Brain microvascular endothelial cell (primary cell): ENCODE results near the gene CPA3.

Source experiments
- DNase-seq: peaks from one replicate; pipeline ENCODE4 v3.0.0-alpha.2; 2020
- H3K27ac ChIP-seq: fragments of 250-450 bp; sonication (Bioruptor Pico); 2 replicates; pipeline ENCODE4 v1.5.1; 2020; ENCODE audit warnings: mild to moderate bottlenecking, moderate library complexity
- H3K27me3 ChIP-seq: fragments of 250-450 bp; sonication (Bioruptor Pico); replicated peaks from 2 replicates; pipeline ENCODE4 v1.5.1; 2020; ENCODE audit warnings: mild to moderate bottlenecking
- H3K36me3 ChIP-seq: fragments of 250-450 bp; sonication (Bioruptor Pico); replicated peaks from 2 replicates; pipeline ENCODE4 v1.5.1; 2020; ENCODE audit warnings: mild to moderate bottlenecking
- H3K4me3 ChIP-seq: 2 replicates; pipeline ENCODE4 v1.5.1; 2011; ENCODE audit warnings: low read depth, mild to moderate bottlenecking, control low read depth, low read length, moderate library complexity
- in situ Hi-C: cut with HindIII; loops from 2 replicates; pipeline ENCODE4 v1.10.0; 2017; ENCODE audit warnings: low sequenced_read_pairs, low pct_ligation_motif_present
- TF ChIP-seq, protein P1 (sequence below): IDR thresholded peaks from 2 replicates; pipeline ENCODE4 v1.5.1; 2011; ENCODE audit warnings: low read depth, mild to moderate bottlenecking, moderate library complexity, low read length, control low read depth, inconsistent platforms; ENCODE audit errors: missing control alignments

The CPA3 gene

DNA sequence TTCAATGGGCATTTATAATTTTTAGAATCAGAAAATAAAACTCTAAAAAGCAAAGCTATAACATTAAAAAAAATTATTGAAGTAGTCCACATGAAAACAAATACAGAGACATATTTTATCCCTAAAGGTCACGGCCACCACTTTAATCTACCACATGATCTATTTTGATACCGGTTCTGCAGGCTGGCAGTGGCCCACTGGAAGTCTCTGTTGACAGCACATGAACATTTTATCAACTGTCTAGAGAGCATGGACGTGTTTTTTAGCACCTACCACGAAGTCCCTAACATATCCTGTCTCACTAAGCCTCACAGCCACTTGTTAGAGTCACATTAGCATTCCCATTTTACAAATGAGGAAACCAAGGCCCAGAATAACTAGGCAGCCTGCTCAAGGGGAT, 1.8 kb upstream of the CPA3 start:
- Histone ChIP-seq H3K36me3 (no peaks in the 10 kb centered on the region), H3K27ac (no peak overlapping the region), H3K4me3 (no peak overlapping the region), H3K27me3 (no peaks in the 10 kb centered on the region)
- in situ Hi-C loops = no loop called here
- no peak for DNase-seq
- TF ChIP-seq, protein P1, sequence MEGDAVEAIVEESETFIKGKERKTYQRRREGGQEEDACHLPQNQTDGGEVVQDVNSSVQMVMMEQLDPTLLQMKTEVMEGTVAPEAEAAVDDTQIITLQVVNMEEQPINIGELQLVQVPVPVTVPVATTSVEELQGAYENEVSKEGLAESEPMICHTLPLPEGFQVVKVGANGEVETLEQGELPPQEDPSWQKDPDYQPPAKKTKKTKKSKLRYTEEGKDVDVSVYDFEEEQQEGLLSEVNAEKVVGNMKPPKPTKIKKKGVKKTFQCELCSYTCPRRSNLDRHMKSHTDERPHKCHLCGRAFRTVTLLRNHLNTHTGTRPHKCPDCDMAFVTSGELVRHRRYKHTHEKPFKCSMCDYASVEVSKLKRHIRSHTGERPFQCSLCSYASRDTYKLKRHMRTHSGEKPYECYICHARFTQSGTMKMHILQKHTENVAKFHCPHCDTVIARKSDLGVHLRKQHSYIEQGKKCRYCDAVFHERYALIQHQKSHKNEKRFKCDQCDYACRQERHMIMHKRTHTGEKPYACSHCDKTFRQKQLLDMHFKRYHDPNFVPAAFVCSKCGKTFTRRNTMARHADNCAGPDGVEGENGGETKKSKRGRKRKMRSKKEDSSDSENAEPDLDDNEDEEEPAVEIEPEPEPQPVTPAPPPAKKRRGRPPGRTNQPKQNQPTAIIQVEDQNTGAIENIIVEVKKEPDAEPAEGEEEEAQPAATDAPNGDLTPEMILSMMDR = no peak

DNA sequence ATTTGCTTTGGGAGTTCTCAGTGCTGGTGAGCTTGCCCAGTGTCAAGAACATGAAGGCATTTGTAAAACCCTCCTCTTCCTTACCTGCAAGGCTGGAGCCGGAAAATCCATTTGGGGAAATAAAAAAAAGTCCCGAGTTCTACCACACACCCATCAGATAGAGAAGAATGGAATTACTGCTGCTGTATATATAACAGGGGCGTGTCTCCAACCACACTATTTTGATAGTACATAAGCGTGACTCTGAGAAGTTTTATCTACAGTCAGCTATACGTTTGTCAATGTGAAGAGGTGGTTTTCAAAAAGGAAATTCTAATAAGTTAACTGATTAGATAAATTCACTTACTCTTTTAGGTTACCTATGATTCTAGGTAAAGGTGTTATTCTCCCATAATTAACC, 1.3 kb upstream of the CPA3 start:
- no peaks in the 10 kb centered on the region for H3K27me3 ChIP-seq
- TF ChIP-seq, protein P1 = no peak
- no peak overlapping the region for H3K4me3 ChIP-seq
- no peak overlapping the region for H3K27ac ChIP-seq
- DNase-seq = no peak
- no peaks in the 10 kb centered on the region for H3K36me3 ChIP-seq
- in situ Hi-C loops = no loop called here

DNA sequence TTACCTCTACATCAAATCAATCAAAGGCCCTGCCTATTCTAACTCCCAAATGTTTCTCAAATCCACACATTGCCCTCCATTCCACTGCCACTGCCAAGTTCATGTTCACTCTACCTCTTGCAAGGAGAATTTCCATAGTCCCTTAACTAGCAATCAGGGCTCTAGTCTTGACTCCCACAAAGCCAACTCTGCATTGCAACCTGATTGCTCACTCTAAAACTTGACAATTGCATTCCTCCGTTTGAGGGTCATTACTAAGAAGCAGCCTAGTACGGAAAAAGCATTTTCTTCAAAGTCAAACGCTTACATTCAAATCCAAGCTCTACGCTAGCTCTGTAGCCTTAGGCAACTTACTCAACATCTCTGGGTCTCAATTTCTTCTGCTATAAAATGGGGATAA, 1.2 kb downstream of the CPA3 start:
- Histone ChIP-seq H3K4me3 (no peak overlapping the region), H3K27me3 (no peaks in the 10 kb centered on the region), H3K27ac (no peak overlapping the region), H3K36me3 (no peaks in the 10 kb centered on the region)
- DNase-seq = peak; percentile 62
- TF ChIP-seq, protein P1 = no peak
- in situ Hi-C loops = no loop called here

DNA sequence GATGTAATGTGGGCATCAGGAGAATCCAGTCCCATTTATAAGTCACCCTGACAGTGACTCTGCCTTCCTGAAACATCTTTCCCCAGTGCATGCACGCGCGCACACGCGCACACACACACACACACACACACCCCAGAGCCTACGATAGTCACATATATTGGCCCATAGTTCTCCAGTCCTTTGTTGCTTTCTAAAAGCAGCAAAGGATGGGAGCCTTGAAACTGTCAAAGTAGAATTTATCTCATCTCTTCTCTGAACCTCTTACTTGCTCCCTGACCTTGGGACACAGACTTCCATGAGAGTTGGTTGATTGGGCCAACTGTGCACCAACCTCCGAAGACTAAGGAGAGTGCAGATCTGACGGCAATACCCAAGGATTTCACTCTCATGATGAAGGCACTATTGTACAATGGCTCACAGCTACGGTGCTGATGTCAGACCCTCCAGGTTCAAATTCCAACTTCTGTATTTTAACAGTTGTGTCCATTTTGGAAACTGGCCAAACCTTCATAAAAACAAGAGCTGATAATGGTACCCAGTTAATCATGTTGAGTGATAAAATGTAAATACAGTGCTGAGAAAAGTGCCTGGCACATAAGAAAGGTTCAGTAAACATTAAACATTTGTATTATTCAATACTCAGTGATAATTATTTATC, 8.3 kb downstream of the CPA3 start:
- Histone ChIP-seq H3K36me3 (no peaks in the 10 kb centered on the region), H3K27me3 (no peaks in the 10 kb centered on the region), H3K4me3 (no peak overlapping the region), H3K27ac (no peak overlapping the region)
- no peak for DNase-seq
- TF ChIP-seq, protein P1 = no peak
- in situ Hi-C loops = no loop called here

DNA sequence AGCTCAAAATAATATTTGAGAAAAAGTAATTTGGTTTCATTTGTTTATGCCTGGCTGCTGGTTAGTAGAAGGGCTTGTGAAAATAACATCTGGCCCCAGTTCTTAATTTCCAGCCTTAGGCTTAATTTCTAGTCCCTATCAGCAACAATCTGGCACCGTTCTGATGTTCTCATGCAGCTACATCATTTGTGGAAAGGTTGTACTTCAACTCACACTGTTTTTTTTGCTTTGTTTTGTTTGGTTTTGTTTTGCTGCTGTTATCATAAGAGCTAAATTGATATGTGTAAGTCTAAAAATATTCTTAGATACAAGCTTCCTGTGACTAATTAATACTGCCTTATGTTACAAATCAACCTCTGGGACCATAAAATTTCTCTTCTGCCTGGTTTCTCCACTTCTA, 8.9 kb downstream of the CPA3 start:
- Histone ChIP-seq H3K27ac (no peak overlapping the region), H3K27me3 (no peaks in the 10 kb centered on the region), H3K4me3 (no peak overlapping the region), H3K36me3 (no peaks in the 10 kb centered on the region)
- no peak for DNase-seq
- TF ChIP-seq, protein P1 = no peak
- in situ Hi-C loops = no loop called here

DNA sequence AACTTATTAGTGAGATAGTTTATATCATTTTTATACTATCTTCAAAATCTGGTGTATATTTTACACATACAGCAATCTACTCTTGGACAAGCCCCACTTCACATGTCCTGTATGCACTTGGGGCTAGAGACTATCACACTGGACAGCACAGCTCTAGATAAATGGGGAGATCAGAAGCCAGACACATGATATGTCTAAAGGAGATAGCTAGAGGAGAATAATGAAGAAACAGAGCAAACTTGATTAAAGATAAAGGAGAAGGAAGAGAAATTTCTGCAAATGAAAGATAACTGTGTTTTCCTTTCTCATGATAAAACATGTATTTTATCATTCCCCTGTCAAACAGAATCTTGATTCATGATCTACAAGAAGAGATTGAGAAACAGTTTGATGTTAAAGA, 13.0 kb downstream of the CPA3 start:
- Histone ChIP-seq H3K27me3 (no peaks in the 10 kb centered on the region), H3K4me3 (no peak overlapping the region), H3K27ac (no peak overlapping the region), H3K36me3 (no peaks in the 10 kb centered on the region)
- in situ Hi-C loops = no loop called here
- no peak for DNase-seq
- TF ChIP-seq, protein P1 = no peak
